HG03520 (cell line): Measurements from ENCODE around the gene GFY.

Source experiments
- ATAC-seq: cut with Tn5 transposase; IDR thresholded peaks from one replicate; pipeline ENCODE4 v1.9.1; 2021; ENCODE audit warnings: mild to moderate bottlenecking, moderate library complexity; ENCODE audit not compliant: unreplicated experiment

Gene GFY, protein sequence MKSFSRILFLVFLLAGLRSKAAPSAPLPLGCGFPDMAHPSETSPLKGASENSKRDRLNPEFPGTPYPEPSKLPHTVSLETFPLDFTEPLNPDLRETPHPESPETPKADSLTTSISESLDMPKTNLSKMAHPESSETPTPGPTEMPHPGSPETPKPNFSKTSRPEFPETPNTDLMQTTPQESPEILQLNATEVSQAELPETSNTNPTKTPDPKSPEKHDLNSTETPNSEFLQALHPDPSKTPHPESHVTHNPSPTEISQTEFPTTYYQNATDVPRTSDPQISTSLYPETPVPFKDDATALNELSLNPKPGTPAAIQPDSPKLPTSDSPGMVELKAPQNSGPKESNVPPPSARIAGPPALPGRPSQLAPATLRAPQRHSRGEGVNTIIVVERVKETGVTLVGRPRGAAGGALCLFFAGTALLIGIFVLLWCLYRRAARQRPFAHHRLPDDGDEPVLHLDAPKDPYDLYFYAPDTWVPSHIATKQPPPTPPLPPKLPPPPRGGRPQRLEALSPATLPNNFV

GRCh38 chr19:49425178-49425577 is at the start of gene GFY:
TSS of gene GFY (plus strand) at chr19:49425388. CDS start at chr19:49426431, 1,043 bp downstream.
- no peak for ATAC-seq

DNA sequence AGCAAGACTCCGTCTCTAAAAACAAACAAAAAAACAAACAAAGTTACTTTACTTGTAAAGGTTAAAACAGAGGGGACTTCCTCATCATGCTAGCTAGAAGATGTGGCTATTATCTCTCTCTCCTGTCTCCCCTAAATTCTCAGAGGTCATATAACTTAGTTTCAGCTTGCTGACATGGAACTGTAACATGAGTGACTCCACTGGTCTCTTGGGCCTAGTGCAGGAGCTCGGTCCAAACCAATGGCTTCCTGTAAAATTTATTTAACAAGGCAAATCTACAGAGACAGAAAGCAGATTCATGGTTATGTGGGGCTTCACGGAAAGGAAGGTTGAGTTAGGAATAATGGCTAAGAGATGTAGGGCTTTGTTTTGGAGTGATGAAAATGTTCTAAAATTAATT is 46.7 kb upstream of the GFY start:
- no peak for ATAC-seq

DNA sequence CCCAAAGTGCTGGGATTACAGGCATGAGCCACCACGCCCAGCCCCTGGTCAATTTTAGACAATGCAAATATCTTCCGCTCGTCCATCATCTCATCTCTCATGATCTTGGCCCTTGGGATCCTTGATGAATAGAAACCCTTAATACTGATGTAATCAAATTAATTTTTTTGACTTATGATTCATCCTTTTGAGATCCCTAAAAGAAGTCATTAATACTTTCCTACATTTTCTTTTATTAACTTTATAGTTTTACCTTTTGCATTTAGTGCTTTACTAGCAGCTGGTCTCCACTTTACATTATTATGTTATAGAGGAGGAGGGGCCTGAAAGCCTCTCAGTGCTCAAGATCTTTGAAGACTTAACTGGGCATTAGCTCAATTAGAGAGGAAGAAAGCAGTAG is 44.8 kb upstream of the GFY start:
- ATAC-seq = no peak

- ATAC-seq = no peak
Observed at GRCh38 chr19:49382639-49383038, 42.5 kb upstream of the GFY start.

DNA sequence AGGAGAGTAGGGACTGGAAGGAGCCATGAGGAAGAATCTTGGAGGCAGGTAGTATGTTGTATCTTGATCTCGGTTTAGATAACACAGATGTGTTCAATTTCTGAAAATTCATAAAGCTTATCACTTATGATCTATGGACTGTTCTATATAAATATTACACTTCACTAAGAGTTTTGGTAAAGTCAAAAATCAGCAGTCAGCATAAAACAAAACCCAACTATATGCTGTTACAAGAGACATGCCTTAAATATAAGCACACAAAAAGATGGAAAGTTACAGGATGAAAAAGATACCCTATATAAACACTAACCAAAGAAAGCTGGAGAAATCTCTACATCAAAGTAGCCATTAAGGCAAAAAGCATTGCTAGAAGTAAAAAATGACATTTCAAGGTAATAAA is 41.6 kb upstream of the GFY start:
- no peak for ATAC-seq

DNA sequence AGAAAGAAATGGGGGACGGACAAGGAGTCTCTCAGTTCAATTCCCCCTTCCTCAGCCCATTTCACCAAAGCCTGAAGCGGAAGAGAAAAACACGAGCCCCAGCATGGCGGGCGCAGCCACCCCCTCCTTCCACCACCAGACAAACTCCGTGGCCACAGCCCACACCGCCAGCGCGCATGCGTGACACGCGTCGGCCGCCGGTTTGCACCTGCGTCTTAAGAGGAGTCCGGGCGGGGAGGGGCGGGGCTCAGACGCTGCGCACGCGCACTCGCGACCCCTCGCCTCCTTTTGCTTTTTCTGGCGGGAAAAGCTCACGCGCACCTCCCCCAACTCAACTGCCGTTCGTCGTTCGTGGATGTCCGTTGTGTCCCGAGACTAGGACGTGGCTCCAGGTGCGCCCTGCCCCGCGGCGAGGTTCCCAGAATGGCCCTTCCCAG is 37.2 kb upstream of the GFY start, which contains the start of gene KASH5:
Gene KASH5, plus strand, starts transcription at position 314 of the 437 bp plus-strand sequence. CDS start 2,635 bp downstream, outside the sequence.
- no peak for ATAC-seq

DNA sequence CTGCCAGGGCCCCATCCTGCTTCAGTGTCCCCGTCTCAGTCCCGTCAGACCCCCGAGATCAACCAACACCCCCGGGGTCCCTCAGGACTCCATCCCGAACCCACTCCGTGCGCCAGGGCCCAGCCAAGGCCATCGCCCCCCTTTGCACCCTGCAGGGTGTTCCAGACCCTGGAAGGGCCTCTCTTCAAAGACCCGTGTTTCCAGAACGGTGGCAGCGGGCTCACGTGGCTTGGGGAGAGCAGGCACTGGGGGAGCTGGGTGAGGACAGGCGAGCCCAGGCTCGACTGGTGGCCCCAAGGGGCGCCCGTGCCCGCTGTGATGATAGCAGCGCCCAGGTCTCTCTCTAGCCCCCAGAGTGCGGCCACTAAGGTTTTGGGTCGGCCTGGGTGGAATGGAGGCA is 35.8 kb upstream of the GFY start:
- no peak for ATAC-seq

- no peak for ATAC-seq
Observed at GRCh38 chr19:49390131-49390928, 34.9 kb upstream of the GFY start.

GRCh38 chr19:49390929-49391359 is 34.2 kb upstream of the GFY start:
- ATAC-seq = no peak

- ATAC-seq = no peak
Observed at GRCh38 chr19:49391581-49392399, 33.4 kb upstream of the GFY start.

DNA sequence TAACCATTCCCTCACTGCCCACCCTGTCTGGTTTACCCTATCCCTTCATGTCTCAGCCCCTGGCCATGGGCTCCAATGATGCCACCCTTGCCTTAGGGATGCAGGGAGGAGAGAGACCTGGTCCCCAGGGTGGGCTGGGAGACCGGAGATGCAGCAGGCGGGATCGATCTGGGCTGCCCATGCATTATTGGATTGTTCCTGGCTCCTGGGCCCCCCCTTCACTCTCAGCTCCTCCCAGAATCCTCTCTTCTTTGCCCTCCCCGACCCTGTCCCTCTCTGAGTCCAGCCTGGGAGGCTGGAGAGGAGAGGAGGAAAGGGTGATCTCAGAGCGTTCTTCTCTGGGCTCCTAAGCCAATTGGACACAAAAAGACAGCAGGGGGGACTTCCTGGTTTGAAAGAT is 31.3 kb upstream of the GFY start:
- no peak for ATAC-seq

DNA sequence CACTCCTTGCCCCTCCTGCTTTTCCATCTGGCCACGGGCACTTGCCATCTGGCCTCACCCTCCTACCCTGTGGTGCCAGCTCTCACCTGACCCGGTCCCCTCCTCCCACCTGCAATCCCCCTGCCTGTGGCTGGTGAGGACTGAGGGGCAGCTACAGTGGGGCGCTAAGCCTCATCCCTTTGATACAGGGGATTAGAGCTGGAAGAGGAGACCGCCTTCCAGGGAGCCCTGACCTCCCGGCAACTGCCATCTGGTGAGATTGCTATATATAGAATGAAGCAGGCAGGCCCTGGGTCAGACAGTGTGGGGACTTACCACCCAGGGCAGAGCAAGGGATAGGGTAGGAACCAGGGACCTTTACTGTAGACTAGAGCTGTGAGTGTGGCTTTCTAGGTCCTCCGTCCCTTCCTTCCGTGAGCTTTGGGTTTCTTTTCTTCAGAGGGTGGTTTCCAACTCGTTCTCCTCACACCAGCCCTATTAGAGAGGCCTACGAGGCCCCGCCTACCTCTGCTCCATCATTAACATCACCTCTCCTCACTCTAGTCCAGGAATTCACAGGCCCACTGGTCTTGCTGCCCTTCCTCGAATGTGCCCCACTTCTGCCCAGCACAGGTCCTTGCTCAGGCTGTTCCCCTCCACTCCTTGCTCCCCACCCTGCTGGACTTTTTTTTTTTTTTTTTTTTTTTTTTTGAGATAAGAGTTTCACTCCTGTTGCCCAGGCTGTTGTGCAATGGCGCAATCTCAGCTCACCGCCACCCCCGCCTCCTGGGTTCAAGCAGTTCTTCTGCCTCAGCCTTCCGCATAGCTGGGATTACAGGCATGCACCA is 29.4 kb upstream of the GFY start:
- no peak for ATAC-seq

- ATAC-seq = no peak
Observed at GRCh38 chr19:49396738-49397505, 28.3 kb upstream of the GFY start.

- no peak for ATAC-seq
Observed at GRCh38 chr19:49398001-49398615, 27.1 kb upstream of the GFY start.

DNA sequence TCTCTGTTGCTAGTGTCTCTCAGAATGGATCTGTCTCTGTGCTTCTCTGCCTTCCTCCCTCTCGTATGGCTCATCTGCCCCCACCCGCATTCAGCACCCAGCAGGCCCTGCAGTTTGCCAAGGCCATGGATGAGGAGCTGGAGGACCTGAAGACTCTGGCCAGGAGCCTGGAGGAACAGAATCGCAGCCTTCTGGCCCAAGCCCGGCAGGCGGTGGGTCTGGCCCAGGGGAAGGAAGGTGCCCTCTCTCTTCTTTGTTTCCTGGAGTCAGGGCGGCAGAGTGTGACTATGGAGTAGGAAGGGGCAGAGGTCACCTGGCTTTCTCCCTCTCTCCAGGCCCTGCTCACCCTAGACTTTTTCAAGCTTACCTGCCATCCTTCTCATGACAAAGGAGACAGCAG is 26.3 kb upstream of the GFY start:
- ATAC-seq = no peak

GRCh38 chr19:49400029-49400428 is 25.2 kb upstream of the GFY start:
- ATAC-seq = no peak

DNA sequence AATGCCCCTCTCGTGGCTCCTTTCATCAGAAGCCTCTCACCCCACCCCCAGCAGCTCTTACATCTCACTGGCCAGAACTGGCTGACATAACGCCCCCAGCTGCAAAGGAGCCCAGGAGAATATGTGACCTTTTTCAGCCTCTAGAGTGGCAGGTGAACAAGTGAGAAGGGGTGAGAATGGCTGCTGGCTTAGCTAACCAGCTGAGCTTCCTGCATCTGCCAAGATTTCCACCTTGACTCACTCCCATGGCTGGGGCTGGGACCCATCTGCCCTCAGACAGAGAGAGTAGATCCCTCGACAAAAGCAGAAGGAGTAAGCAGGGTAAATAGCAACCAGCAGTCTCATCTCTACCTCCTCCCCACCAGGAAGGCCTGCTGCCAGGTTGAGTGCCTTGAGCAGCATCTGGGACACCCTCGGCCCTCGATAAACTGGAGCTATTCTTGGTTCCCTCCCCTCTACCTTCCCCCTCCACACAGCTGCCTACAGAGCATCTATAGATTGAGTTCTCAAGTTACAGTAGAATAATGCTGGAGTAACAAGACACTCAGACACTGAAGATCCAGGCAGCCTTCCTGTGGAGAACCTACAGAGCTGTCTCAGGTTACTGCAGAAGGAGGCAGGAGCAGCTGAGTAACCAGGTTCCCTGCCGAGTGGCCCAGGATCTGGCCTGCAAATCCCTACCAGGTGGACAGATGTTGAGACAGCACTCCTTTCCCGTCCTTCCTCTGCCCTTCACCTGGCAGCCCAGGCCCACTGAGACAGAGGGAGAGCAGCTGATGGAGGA is 21.6 kb upstream of the GFY start:
- ATAC-seq = no peak

- no peak for ATAC-seq
Observed at GRCh38 chr19:49407079-49407478, 18.1 kb upstream of the GFY start.
